KG1 (cell line): ENCODE measurements around the gene CELF3.
A peak's percentile ranks its signal among the peaks of the same experiment; 100 is the strongest.
"Not testable (repeated sequence)": the region's sequence is repeated elsewhere in the genome, so short reads cannot be mapped to it uniquely, and the experiment has no call there.

Experiments
- DNase-seq: peaks from one replicate; lab custom pipeline; 2025; lab: John Stamatoyannopoulos, UW

CELF3 gene

DNA sequence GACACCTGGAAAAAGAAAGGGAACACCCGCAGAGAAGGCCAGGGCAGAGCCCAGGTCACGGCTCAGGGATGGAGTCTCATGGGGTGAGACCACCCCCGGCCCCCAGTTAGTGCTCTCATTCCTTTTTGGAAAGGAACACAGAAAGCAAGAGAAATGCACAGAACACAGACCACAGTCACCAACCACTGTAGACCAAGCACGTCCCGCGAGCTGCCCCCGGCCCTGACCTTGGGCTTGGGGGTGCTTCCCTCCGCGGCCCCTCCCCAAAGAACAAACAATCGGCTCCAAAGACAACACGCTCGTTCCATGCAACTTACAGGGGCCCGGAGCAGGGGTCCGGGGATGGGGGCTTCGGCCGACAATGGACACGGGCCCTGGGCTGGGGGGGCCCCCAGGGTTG lies 12.8 kb downstream of the CELF3 start:
- no peak for DNase-seq

DNA sequence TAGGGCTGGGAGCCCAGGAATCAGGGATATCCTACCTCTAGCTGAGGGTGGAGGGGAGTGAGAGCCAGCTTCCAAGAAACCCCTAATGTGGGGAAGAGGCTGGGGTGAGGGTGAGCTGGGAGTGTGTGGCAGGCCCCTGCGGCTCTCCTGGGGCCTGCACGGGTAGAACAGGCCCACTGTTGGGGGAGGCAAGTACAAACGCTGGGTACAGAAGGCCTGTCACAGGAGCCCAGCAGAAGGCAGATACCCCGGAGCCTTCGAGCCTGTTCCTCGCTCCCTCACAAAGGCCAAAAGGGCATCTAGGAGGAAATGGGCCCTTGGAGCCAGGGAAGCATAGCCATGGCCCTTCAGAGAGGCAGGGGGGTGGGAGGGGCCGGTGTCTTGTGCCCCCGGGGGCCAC lies 13.7 kb downstream of the CELF3 start:
- no peak for DNase-seq

DNA sequence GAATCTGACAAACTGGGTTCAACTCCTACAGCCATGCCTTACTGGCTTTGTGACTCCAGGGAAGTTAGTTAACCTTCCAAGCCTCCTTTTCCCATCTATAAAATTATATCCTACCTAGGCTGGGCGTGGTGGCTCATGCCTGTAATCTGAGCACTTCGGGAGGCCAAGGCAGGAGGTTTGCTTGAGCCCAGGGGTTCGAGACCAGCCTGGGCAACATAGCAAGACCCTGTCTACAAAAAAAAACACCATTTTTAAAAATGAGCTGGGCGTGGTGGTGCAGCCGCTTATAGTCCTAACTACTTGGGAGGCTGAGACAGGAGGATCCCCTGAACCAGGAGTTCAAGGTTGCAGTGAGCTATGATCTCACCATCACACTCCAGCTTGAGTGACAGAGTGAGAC lies 15.1 kb downstream of the CELF3 start:
- DNase-seq, result no peak

DNA sequence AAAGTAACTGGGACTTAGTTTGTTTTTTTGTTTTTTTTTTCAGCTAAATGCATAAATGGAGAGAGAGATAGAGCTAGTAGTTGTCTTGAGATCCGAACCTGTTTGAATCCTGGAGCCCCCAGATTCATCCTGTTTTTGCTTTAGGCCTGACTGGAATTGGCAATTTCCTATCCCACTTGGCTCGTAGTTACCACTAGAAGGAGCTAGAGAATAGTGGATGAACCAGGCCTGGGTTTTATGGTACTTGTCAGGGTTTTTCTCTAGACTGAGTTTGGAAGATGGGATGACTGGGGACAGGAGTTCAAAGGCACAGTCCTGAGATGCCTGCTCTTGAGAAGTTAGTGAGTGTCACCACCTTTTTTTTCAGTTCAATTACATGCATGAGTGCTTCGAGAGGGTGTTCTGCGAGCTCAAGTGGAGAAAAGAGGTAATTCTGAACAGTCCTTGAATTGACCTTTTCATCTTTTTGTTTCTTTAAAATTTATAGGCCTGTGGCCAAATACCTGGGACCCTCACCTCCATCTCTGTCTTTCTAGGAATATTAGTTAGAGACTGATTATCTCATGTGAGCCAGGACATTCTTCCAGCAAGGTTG lies 23.4 kb downstream of the CELF3 start:
- DNase-seq, result no peak

DNA sequence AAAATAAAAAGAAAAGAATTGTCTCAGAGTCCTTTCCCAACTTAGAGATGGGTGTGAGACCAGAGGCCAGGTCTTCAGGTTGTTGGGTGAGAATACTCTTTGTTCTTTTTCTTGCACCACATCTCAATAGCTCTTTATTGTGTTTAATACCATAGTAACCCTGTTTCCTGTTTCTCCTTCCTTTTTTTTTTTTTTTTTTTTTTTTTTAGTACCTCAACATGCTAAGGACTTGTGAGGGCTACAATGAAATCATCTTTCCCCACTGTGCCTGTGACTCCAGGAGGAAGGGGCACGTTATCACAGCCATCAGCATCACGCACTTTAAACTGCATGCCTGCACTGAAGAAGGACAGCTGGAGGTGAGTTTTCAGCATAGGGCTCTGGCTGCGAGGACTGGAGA lies 24.4 kb downstream of the CELF3 start:
- no peak for DNase-seq

DNA sequence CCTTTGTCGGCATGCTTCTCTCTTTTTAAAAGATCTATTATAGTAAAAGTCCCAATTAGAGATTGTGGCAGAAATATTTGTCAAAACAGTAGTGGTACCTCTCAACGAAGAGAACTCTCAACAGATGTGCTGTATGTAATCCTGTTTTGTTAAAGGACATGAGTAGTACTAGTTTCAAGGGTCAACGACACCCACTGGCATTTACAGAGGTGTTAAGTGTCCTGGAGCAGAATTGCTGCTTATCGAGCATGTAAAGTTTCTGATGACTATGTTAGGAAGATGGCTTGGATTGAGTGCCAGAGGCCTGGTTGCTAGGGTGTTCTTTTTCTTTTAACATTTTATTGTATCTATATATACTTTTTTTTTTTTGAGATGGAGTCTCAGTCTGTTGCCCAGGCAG lies 27.1 kb downstream of the CELF3 start:
- DNase-seq, result no peak

DNA sequence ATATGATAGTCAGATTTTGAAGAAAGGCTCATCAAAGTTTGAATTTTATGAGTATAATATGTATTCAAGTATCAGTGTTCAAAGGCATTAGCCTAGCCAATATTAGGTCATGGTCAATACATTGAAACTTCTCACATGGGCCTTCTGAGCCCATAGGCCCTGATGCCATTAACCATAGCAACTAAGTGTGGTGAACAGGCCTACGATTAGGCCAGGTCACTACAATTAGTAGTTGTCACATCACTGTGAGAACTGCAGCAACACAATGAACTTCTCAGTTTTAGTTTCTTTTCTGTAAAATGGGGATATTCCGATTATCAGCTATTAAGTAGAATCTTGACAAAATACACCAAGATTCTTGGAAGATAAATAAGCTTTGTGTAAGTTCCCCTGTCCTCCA lies 30.0 kb downstream of the CELF3 start:
- no peak for DNase-seq

DNA sequence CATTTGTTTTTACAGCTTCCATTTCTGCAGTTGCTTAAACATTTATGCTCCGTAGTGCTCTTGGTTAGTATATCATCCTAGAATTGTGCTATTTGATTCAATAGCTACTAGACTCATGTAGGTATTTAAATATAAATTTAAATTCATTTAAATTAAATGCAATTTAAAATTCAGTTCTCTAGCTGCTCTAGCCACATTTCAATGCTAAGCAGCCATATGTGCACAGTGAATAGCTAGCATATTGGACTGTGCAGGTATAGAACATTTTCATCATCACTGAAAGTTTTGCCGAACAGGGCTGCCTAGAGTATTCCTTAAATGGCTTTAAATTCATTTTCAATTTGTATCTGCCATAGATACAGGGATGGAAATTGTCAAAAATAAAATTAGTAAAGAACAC lies 32.5 kb downstream of the CELF3 start:
- no peak for DNase-seq

DNA sequence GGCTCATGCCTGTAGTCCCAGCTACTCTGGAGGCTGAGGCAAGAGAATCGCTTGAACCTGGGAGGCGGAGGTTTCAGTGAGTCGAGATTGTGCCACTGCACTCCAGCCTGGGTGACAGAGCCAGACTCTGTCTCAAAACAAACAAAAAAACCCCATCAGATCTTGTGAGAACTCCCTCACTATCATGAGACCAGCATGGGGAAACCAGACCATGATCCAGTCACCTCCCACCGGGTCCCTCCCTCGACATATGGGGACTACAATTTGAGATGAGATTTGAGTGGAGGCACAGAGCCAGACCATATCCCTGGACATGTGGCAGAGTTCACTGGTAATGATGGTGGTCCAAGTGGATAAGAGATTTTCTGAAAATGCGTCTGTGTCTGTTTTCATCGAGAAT lies 33.7 kb downstream of the CELF3 start:
- DNase-seq, result not testable (repeated sequence)

DNA sequence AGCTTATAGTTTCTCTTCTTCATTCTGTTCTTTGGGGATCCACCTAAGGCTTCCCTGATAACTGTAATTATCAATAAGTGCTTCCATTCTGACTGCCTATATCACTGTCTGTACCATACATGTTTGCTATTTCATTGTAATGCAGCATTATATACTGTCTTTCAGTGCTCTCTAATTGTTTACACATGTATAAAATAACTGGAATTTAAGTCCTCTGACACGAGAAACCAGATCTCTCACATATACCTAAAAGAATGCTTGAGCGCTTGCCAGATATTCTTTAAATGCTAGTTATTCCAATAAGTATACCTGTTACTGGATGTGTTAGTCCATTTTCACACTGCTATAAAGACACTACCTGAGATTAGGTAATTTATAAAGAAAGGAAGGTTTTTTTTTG lies 34.7 kb downstream of the CELF3 start:
- DNase-seq, result no peak

DNA sequence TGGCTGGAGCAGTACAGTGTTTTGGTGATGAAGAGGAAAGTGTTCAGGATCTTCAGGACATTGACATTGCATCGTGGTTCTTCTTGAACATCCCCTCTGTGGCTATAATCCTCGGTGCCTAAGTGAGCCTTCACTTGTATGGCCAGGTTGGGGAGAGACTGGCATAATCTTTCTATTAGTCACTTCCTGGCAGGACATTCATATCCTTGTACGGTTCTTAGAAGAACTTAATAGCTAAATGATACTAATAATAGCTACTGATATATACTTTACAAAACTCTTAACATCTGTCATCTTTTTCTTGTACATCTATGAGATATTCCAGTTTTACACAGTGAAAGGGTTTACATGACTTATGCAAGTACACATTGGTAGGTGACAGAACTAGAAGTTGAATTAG lies 35.8 kb downstream of the CELF3 start:
- no peak for DNase-seq

DNA sequence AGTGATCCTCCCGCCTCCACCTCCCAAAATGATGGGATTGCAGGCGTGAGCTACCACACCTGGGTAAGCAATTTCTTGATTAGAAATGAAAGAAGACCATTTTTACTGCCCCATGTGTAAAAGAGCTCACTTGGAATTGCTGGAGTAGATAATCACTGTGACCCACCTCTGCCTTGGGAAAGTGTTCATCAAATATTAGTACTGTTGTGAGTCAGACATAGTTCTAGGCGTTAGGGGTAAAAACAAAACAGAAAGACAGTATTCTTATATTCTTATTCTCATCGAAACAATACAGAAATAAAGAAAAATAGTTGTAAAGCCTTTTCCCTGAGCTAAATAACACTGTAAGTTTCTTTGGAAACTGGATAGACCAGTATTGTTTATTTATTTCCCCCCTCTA lies 36.2 kb downstream of the CELF3 start:
- DNase-seq, result no peak

DNA sequence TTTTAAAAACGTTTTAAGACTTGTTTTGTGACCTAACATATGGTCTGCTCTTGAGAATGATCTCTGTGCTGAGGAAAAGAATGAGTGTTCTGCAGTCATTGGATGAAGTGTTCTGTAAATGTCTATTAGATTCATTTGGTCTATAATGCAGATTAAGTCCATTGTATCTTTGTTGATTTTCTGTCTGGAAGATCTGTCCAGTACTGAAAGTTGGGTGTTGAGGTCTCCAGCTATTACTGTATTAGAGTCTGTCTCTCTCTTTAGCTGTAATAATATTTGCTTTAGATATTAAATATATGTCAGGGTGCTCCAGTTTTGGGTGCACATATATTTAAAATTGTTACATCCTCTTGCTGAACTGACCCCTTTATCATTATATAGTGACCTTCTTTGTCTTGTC lies 43.2 kb downstream of the CELF3 start:
- no peak for DNase-seq

DNA sequence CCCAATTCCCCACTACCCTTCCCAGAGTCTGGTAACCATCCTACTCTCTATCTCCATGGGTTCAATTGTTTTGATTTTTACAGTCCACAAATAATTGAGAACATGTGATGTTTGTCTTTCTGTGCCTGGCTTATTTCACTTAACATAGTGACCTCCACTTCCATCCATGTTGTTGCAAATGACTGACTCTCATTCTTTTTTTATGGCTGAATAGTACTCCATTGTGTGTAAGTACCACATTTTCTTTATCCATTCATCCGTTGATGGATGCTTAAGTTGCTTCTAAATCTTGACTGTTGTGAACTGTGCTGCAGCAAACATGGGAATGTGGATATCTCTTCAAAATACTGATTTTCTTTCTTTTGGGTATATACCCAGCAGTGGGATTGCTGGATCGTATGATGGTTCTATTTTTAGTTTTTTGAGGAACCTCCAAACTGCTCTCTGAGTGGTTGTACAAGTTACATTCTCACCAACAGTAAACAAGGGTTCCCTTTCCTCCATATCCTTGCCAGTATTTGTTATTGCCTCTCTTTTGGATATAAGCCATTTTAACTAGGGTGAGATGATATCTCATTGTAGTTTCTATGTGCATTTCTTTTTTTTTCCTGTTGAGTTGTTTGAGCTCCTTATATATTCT lies 46.4 kb downstream of the CELF3 start:
- DNase-seq, result not testable (repeated sequence)

DNA sequence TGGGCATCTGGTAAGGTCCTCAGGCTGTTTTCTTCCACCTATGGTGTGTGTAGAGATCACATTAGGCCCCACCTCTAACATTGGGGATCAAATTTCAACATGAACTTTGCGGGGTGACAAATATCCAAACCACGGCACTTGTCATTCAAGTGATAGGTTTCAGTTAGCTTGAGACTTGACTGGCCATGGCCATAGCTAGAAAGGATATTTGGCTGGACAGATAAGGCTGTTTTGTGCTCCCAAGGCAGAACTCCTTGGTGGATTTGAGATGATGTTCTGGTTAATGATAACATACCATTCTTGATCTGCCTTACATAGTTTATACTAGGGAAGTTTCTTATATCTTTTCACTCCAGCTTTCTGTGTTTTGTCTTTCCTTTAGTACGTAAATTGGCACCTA lies 48.5 kb downstream of the CELF3 start:
- DNase-seq, result no peak

DNA sequence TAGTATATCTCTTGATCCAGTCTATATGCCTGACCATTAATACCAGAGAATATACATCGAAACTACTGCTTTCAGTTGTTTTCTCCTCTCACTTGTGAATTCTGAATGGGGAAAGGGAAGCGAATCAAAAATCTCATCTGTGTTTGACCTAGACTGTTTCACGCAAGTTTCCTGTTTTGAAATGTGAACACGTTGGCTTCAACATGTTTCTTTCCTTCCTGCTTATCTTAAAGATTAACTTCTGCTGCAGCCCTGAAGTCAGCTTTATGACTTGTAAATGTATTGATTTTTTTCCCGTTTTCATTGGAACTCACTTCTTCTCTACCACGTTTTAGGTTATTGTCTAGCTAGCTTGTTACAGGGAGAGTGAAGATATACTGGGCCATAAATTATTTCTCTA lies 54.9 kb downstream of the CELF3 start:
- peak; percentile 26 for DNase-seq

DNA sequence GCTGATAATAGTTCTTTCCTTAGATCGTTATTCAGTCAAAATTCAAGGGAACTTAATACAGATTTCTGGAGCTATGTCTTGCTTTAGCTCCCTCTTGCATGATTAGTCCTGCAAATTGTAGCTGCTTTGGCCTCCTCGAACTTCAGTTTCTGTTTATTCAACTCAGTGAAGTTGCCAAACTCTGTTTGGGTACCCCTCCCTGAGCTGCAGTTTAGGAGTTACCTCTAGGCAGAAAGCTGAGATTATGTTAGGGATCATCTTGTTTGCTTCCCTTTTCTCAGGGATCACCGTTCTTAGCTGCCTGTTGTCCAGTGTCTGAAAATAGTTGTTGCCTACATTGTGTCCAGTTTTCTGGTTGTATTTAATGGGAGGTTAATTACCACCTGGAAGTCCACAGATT lies 61.2 kb downstream of the CELF3 start:
- no peak for DNase-seq

DNA sequence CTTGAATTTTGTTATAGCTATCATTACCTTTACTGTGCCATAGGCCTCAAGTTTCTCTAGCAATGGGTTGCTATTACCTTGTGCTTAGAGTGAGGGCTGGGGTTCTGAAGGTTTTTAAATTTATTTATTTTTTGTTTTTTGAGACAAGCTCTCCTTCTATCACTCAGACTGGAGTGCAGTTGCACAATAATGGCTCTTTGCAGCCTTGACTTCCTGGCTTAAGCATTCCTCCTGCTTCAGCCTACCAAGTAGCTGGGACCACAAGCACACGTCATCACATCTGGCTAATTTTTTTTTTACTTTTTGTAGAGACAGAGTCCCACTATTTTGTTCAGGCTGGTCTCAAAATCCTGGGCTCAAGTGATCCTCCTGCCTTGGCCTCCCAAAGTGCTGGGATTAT lies 63.2 kb downstream of the CELF3 start:
- no peak for DNase-seq
